Mesendoderm (in vitro differentiated cells): Measurements from ENCODE around the gene SLC20A1.
A peak's percentile ranks its signal among the peaks of the same experiment; 100 is the strongest.

Source experiments
- DNase-seq: peaks from one replicate; pipeline ENCODE4 v3.0.0; 2013
- H2AK5ac ChIP-seq: 2 replicates; pipeline ENCODE4 v1.6.1; 2013; ENCODE audit warnings: low read length, inconsistent platforms
- H2BK120ac ChIP-seq: 2 replicates; pipeline ENCODE4 v1.6.1; 2013; ENCODE audit warnings: low read depth, mild to moderate bottlenecking, low read length, moderate library complexity, mixed read lengths
- H2BK15ac ChIP-seq: replicated peaks from 2 replicates; pipeline ENCODE4 v1.6.1; 2013; ENCODE audit warnings: low read depth, mild to moderate bottlenecking, moderate library complexity
- H2BK5ac ChIP-seq: 2 replicates; pipeline ENCODE4 v1.6.1; 2013; ENCODE audit warnings: low read length, inconsistent platforms
- H3K18ac ChIP-seq: 2 replicates; pipeline ENCODE4 v1.6.1; 2013; ENCODE audit warnings: mild to moderate bottlenecking, low read length, mixed read lengths
- H3K23ac ChIP-seq: one replicate; pipeline ENCODE4 v1.6.1; 2013; ENCODE audit warnings: low read length
- H3K27ac ChIP-seq: 2 replicates; pipeline ENCODE4 v1.5.1; 2013; ENCODE audit warnings: low read depth, mild to moderate bottlenecking, inconsistent platforms, low read length, moderate library complexity
- H3K27me3 ChIP-seq: 2 replicates; pipeline ENCODE4 v1.6.1; 2013; ENCODE audit warnings: low read length, control low read depth, mild to moderate bottlenecking, inconsistent platforms; ENCODE audit not compliant: insufficient read depth, poor library complexity
- H3K36me3 ChIP-seq: 2 replicates; pipeline ENCODE4 v1.6.1; 2013; ENCODE audit warnings: low read length, inconsistent platforms; ENCODE audit not compliant: control insufficient read depth, insufficient read depth
- H3K4ac ChIP-seq: one replicate; pipeline ENCODE4 v1.6.1; 2013; ENCODE audit warnings: low read depth, mild to moderate bottlenecking, low read length, moderate library complexity
- H3K4me1 ChIP-seq: 2 replicates; pipeline ENCODE4 v1.6.1; 2013; ENCODE audit warnings: low read depth, low read length, inconsistent platforms; ENCODE audit not compliant: control insufficient read depth
- H3K4me2 ChIP-seq: 2 replicates; pipeline ENCODE4 v1.6.1; 2013; ENCODE audit warnings: low read length
- H3K4me3 ChIP-seq: 2 replicates; pipeline ENCODE4 v1.5.1; 2013; ENCODE audit warnings: mild to moderate bottlenecking, low read length
- H3K56ac ChIP-seq: one replicate; pipeline ENCODE4 v1.6.1; 2013; ENCODE audit warnings: low read length
- H3K79me1 ChIP-seq: 2 replicates; pipeline ENCODE4 v1.6.1; 2013; ENCODE audit warnings: low read length, inconsistent platforms
- H3K79me2 ChIP-seq: 2 replicates; pipeline ENCODE4 v1.6.1; 2013; ENCODE audit warnings: mild to moderate bottlenecking, low read length; ENCODE audit not compliant: control insufficient read depth, insufficient read depth
- H3K9ac ChIP-seq: 2 replicates; pipeline ENCODE4 v1.6.1; 2013; ENCODE audit warnings: low read length, inconsistent platforms
- H4K5ac ChIP-seq: one replicate; pipeline ENCODE4 v1.6.1; 2013; ENCODE audit warnings: low read length
- H4K8ac ChIP-seq: one replicate; pipeline ENCODE4 v1.6.1; 2013; ENCODE audit warnings: low read depth, mild to moderate bottlenecking, control low read depth, low read length, moderate library complexity
- WGBS: extraction: QIAGEN DNeasy Blood & Tissue Kit; methylation state at CpG from one replicate; pipeline ENCODE4 v1.1.7; 2013; ENCODE audit warnings: low lambda C conversion rate, missing lambda C conversion rate; ENCODE audit not compliant: insufficient coverage; ENCODE audit errors: extremely low coverage; 5-methylcytosine and 5-hydroxymethylcytosine counted together

The SLC20A1 gene

DNA sequence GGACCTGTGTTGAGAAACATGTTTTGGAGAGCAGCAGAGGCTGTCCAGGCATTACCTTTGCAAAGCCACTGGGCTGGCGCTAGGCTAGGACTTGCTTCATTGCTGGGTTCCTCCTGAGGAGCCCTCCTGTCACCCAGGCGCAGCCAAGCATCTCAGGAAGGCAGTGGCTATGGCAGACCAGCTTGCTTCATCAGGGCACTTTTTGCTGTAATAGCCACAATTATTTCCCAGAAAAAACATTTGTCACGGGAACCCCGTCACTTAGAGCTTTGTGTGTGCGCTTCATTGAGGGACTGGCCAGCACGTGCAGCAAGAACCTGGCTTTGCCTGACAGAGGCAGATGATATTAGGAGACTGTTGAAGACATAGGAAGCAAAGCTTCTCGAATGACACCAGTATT, 36.4 kb downstream of the SLC20A1 start:
- Histone ChIP-seq H2AK5ac (no peak overlapping the region), H2BK5ac (no peak overlapping the region), H3K4me2 (no peak overlapping the region), H3K79me2 (no peaks in the 10 kb centered on the region), H3K27me3 (no peaks in the 10 kb centered on the region), H3K36me3 (no peaks in the 10 kb centered on the region), H3K56ac (no peak overlapping the region), H2BK120ac (no peak overlapping the region), H3K23ac (no peak overlapping the region), H3K4ac (no peak overlapping the region), H3K4me1 (peaks cover 10% of the 10 kb centered on the region), H3K4me3 (no peak overlapping the region), H2BK15ac (no peak overlapping the region), H3K27ac (no peak overlapping the region), H3K18ac (no peak overlapping the region), H3K79me1 (no peaks in the 10 kb centered on the region), H4K5ac (no peak overlapping the region), H4K8ac (no peak overlapping the region), H3K9ac (no peak overlapping the region)
- WGBS: no CpG with 5 or more reads among the region's 7 CpGs
- no peak for DNase-seq

DNA sequence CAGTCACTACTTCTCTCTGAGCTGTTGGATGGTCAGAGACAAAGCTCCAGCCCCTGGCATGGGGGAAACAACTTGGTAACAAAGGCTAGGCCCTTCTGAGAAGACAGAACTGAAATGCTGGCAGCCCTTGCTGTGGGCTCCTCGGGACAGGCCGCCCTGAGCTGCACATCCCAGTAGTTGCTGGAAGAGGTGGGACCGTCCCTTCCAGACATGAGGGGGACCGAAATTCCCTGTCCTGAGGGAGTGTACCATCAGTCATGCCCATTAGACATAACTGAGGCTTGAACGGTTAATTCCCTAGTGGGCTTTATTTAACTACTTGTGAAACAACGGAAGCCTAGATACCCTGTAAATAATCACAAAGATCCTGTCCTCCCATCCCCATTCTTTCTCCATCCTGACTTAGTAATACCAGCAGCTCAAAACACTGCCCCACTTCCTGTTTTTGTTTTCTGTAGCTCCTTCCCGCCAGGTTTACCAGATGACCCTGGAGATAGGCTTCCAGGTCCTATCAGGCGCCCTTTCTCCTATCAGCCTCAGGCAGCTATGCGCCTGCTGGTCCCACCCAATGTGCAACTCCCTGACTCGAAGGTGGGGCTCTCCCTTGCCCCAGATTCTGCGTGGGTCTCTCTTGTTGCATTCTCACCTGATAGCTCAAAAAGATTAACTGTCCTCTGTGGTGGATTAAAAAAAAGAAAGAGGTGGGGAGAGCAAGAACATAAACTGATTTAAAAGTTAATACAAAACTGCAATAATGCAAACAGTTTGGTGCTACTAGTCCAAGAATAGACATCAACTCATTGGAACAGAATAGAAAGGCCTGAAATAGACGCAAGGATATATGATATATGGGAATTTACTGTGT, 38.0 kb downstream of the SLC20A1 start:
- Histone ChIP-seq H3K4ac (peak overlapping the region; percentile 26), H3K9ac (no peak overlapping the region), H3K36me3 (no peaks in the 10 kb centered on the region), H3K79me2 (no peaks in the 10 kb centered on the region), H4K5ac (no peak overlapping the region), H3K27me3 (no peaks in the 10 kb centered on the region), H3K4me2 (no peak overlapping the region), H2AK5ac (no peak overlapping the region), H3K23ac (no peak overlapping the region), H3K56ac (peak overlapping the region; percentile 69), H3K4me1 (peaks cover 10% of the 10 kb centered on the region), H2BK15ac (peak overlapping the region; percentile 4), H4K8ac (no peak overlapping the region), H3K27ac (no peak overlapping the region), H3K18ac (peak overlapping the region; percentile 28), H2BK120ac (no peak overlapping the region), H2BK5ac (peak overlapping the region; percentile 43), H3K79me1 (no peaks in the 10 kb centered on the region), H3K4me3 (no peak overlapping the region)
- no CpG with 5 or more reads among the region's 12 CpGs for WGBS
- peak; percentile 87 for DNase-seq

DNA sequence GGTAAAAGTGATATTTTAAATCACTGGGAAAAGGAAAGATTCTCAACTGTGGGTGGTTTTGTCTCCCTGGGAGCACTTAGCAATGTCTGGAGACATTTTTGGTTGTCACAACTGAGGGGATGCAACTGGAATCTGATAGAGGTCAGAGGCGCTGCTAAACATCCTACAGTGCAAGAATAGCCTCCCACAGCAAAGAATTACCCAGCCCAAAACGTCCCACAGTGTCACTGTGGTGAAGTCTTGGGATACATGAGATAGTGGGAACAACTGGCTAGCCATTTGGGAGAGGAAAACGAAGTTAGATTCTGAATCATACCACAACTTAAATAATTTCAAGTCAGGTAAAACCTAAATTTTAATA, 38.7 kb downstream of the SLC20A1 start:
- peaks cover 10% of the 10 kb centered on the region for H3K4me1 ChIP-seq
- H3K79me1 ChIP-seq: no peaks in the 10 kb centered on the region
- H3K27ac ChIP-seq: no peak overlapping the region
- no peaks in the 10 kb centered on the region for H3K36me3 ChIP-seq
- no peaks in the 10 kb centered on the region for H3K27me3 ChIP-seq
- no peak overlapping the region for H3K9ac ChIP-seq
- no peak overlapping the region for H3K4me2 ChIP-seq
- H3K79me2 ChIP-seq: no peaks in the 10 kb centered on the region
- H3K23ac ChIP-seq: no peak overlapping the region
- no peak overlapping the region for H2AK5ac ChIP-seq
- no peak overlapping the region for H2BK5ac ChIP-seq
- no peak overlapping the region for H3K18ac ChIP-seq
- no peak overlapping the region for H4K8ac ChIP-seq
- H3K4ac ChIP-seq: no peak overlapping the region
- no peak overlapping the region for H3K4me3 ChIP-seq
- H3K56ac ChIP-seq: no peak overlapping the region
- WGBS: no CpG with 5 or more reads among the region's 3 CpGs
- no peak overlapping the region for H4K5ac ChIP-seq
- no peak overlapping the region for H2BK120ac ChIP-seq
- H2BK15ac ChIP-seq: no peak overlapping the region
- DNase-seq: no peak

DNA sequence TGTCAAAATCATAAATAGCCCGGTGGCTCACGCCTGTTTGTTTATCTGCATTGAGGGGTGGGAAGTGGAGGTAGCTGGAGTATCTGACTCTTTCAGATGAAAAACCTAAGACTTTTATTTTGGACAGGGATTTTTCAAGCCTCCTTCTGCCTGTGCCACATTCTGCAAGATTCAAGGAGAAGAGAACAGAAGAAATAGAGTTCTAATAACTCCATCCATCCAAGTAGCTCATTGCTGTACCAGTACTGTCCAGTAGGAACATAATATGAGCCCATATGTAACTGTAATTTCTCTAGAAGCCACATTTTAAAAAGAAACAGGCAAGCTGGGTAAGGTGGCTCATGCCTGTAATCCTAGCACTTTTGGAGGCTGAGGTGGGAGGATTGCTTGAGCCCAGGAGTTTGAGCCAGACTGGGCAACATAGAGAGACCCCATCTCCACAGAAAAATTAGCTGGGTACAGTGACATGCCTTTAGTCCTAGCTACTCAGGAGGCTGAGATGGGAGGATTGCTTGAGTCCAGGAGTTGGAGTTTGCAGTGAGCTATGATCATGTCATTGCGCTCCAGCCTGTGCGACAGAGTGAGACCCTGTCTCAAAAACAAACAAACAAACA, 39.6 kb downstream of the SLC20A1 start:
- no CpG with 5 or more reads among the region's 4 CpGs for WGBS
- Histone ChIP-seq H2BK15ac (no peak overlapping the region), H2AK5ac (no peak overlapping the region), H3K79me1 (no peaks in the 10 kb centered on the region), H3K18ac (no peak overlapping the region), H3K9ac (no peak overlapping the region), H3K27ac (no peak overlapping the region), H2BK120ac (no peak overlapping the region), H3K27me3 (no peaks in the 10 kb centered on the region), H2BK5ac (no peak overlapping the region), H3K79me2 (no peaks in the 10 kb centered on the region), H3K36me3 (no peaks in the 10 kb centered on the region), H3K4me3 (no peak overlapping the region), H3K4me1 (peaks cover 10% of the 10 kb centered on the region), H3K56ac (no peak overlapping the region), H3K4me2 (no peak overlapping the region), H4K5ac (no peak overlapping the region), H3K23ac (no peak overlapping the region), H3K4ac (no peak overlapping the region), H4K8ac (no peak overlapping the region)
- no peak for DNase-seq

DNA sequence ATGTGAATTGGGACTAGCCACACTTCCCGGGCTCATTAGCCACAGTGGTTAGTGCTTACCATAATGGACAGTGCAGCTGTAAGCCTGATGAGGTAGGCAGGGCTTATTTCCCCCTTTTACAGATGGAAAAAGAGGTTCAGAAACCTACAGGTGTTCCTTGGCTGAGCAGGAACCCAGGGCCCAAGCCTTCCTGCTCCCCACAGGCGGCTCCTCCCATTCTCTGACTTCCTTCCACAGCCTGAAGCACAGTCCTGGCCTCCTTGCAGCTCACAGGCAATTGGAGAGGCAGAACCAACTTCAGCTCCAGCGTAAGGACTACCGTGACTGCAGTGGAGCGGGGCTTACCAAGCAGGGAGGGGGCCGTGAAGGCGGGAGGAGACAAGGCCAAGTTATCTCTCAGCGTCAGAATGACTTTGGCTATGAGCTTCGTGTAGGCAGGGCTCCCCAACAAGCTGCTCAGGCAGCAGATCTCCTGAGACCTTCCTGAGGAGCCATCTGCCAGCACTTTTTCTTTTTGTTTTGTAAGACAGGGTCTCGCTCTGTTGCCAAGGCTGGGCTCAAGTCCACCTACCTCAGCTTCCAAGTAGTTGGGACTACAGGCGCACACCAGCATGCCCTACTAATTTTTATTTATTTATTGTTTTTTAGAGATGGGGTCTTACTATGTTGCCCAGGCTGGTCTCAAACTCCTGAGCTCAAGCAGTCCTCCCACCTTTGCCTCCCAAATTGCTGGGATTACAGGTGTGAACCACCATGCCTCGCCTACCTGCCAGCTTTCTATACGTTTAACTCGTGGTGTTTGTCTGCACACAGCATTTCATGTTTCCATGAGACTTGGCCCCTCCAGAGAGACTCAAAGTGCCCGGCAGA, 40.8 kb downstream of the SLC20A1 start:
- Histone ChIP-seq H4K8ac (no peak overlapping the region), H3K79me2 (no peaks in the 10 kb centered on the region), H2AK5ac (no peak overlapping the region), H3K4me1 (peaks cover 10% of the 10 kb centered on the region), H3K27me3 (no peaks in the 10 kb centered on the region), H3K4ac (no peak overlapping the region), H3K4me2 (no peak overlapping the region), H2BK120ac (no peak overlapping the region), H3K9ac (no peak overlapping the region), H3K18ac (no peak overlapping the region), H2BK5ac (no peak overlapping the region), H2BK15ac (no peak overlapping the region), H3K4me3 (no peak overlapping the region), H3K56ac (peak overlapping the region; percentile 44), H4K5ac (no peak overlapping the region), H3K27ac (no peak overlapping the region), H3K79me1 (no peaks in the 10 kb centered on the region), H3K36me3 (no peaks in the 10 kb centered on the region), H3K23ac (peak overlapping the region; percentile 15)
- no peak for DNase-seq
- WGBS: no CpG with 5 or more reads among the region's 15 CpGs
